Measurements from ENCODE around the gene GPR146.

The GPR146 gene

DNA sequence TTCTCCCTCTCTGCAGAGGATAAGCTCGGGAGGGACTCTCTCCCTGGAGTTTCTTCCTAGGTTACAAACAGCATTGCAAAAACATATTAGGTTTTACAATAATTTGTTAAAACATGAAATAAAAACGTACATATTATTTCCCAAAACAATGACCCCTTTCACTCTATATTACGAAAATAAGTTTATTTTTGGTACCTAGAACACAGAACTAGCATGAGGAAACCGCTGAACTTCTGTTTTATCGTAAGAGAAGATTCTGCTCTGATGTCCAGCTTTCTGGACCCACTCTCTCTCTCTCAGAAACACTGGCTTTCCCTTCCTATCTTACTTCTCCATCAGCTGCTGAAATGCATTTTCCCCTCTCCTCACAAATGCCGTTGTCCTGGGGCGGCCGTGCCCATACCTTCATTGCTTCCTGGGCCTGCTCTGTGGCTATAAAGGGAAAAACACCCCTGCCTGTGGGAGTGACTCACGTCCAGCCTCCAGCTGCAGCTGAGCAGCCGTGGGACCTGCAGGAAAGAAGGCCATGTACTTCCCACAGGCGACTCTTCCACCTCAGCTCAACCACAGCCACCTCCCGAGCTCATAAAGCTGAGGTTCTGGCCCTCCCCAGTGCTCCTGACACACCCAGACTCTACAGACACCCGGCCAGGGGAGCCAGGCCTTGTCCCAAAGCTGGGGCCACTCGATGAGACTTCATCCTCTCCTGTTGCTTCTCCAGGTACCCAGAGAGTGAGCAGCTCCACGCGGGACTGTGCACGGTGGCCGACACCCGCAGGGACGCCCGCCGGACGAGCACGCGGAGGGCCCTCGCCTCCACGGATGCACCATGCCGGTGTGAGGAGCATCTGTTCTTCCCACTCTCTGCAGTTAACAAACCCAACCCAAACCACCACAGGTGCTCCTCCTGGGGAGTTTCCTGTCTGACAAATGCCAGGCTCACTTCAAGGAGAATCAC, 46.6 kb downstream of the GPR146 start:
- in situ Hi-C loops (cut with MboI; ENCODE audit: low sequenced_read_pairs) = no loop called here

DNA sequence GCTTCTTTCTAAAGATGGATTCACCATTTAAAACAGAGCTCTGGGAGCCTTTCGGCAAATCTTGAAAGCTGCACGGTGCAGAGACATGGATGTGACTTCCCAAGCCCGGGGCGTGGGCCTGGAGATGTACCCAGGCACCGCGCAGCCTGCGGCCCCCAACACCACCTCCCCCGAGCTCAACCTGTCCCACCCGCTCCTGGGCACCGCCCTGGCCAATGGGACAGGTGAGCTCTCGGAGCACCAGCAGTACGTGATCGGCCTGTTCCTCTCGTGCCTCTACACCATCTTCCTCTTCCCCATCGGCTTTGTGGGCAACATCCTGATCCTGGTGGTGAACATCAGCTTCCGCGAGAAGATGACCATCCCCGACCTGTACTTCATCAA, 47.3 kb downstream of the GPR146 start:
- in situ Hi-C loops (cut with MboI; ENCODE audit: low sequenced_read_pairs) = no loop called here

DNA sequence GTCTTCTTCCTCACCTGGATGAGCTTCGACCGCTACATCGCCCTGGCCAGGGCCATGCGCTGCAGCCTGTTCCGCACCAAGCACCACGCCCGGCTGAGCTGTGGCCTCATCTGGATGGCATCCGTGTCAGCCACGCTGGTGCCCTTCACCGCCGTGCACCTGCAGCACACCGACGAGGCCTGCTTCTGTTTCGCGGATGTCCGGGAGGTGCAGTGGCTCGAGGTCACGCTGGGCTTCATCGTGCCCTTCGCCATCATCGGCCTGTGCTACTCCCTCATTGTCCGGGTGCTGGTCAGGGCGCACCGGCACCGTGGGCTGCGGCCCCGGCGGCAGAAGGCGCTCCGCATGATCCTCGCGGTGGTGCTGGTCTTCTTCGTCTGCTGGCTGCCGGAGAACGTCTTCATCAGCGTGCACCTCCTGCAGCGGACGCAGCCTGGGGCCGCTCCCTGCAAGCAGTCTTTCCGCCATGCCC, 47.9 kb downstream of the GPR146 start:
- in situ Hi-C loops (cut with MboI; ENCODE audit: low sequenced_read_pairs) = no loop called here

DNA sequence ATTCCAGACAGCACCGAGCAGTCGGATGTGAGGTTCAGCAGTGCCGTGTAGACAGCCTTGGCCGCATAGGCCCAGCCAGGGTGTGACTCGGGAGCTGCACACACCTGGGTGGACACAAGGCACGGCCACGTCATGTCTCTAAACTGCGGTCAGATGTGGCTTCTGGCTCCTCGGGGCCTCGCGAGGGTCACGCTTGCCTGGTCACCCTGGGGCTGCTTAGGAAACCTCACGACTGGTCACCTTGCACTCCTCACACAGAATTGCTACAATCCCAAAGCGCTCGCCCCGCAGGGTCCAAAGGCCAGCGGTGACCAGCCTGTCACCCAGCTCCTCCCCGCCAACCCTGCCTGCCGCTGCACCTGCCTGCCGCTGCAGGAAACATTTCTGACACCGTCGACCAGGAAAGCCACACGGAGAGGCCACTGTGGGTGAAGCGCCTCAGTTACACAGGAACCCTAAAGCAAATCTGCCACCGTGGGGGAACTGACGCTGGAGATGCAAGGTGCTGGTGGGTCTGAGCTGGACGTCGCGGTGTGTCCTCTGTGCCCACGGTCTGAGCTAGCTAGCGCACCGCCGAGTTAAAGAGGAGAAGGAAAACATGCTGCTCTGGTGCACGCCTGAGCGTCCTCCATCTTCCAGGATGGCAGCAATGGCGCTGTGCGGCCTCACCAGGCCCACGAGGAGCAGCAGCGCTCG, 48.6 kb downstream of the GPR146 start:
- in situ Hi-C loops (cut with MboI; ENCODE audit: low sequenced_read_pairs) = no loop called here

DNA sequence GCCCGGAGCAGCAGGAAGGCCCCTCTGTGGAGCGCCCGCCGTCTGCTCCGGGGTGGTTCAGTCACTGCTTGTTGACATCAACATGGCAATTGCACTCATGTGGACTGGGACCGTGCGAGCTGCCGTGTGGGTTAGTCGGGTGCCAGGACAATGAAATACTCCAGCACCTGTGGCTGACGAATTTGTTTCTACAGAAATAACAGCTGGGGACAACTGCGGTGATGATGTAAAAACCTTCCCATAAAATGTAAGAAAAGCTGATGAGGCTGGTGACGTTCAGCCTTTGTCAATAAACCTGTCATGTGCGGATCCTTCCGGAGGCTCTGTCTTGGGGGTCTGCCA, 49.1 kb downstream of the GPR146 start:
- in situ Hi-C loops (cut with MboI; ENCODE audit: low sequenced_read_pairs) = no loop called here

DNA sequence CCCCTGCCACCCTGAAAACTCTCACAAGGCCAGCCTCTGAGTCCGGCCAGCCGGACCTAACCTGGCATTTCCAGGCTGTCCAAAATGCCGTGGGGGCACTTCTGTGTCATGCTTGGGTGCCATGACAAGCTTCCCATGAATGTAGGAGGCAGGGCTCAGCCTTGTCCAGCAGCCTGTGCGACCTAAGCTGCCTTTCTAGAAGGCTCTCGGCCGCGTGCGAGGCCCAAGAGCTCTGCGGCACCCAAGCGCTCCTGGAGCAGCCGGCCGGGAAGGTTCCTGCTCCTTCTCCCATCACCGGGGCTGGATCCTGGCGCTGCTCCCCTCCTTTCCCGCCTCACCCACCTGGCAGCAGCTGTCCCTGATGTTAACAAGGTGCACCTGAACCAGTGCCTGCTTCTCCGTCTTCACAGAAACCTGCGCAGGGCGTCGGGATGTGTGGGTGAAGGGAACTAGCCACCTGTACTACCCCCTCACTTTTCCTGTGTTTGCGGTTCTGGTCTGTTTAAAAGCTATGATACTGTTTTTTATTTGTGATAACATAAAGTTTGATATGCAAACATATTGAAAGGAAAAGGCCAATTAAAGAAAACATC, 49.7 kb downstream of the GPR146 start:
- in situ Hi-C loops (cut with MboI; ENCODE audit: low sequenced_read_pairs) = no loop called here

DNA sequence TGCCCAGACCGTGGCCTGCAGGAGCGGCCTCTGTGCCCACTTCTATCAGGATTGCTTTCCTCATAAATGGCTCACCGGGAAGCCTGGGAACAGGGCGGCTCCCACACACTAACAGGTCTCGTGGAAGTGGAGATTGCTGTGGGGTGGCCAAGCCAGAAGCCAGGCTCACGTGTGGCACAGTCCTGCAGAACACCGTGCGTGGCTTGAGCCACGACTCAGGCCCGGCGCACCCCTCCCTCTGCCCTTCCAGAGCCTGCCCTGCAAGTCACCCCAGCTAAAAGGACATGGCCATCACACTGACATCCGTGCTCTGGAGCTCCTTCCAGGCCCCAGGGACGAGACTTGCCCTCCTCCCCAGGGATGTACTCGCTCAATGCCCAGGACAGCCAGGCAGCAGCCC, 50.5 kb downstream of the GPR146 start:
- in situ Hi-C loops (cut with MboI; ENCODE audit: low sequenced_read_pairs) = no loop called here

DNA sequence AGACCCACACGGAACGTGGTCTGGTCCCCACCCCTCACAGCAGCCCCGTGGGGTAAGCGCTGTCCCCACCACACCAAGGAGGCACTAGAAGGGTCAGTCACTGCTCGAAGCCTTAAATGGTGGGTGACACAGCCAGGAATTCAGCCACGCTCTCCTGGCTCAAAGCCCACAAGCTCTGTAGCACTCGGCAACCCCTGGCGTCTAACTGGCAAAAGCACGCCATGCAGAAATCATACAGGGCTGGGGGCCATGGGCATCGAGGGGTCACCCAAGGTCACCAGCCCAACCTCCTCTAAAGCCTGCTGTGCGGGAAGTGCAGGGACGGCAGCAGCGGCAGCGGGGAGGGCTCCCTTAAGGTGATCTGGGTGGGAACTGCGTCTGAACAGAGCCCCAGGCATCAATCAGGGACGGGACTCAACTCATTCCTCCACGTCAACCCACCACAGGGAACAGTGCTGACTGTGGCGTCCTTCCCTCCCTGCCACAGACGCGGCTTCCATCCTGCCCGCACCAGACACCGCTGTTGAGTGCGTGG, 51.3 kb downstream of the GPR146 start:
- in situ Hi-C loops (cut with MboI; ENCODE audit: low sequenced_read_pairs) = no loop called here

DNA sequence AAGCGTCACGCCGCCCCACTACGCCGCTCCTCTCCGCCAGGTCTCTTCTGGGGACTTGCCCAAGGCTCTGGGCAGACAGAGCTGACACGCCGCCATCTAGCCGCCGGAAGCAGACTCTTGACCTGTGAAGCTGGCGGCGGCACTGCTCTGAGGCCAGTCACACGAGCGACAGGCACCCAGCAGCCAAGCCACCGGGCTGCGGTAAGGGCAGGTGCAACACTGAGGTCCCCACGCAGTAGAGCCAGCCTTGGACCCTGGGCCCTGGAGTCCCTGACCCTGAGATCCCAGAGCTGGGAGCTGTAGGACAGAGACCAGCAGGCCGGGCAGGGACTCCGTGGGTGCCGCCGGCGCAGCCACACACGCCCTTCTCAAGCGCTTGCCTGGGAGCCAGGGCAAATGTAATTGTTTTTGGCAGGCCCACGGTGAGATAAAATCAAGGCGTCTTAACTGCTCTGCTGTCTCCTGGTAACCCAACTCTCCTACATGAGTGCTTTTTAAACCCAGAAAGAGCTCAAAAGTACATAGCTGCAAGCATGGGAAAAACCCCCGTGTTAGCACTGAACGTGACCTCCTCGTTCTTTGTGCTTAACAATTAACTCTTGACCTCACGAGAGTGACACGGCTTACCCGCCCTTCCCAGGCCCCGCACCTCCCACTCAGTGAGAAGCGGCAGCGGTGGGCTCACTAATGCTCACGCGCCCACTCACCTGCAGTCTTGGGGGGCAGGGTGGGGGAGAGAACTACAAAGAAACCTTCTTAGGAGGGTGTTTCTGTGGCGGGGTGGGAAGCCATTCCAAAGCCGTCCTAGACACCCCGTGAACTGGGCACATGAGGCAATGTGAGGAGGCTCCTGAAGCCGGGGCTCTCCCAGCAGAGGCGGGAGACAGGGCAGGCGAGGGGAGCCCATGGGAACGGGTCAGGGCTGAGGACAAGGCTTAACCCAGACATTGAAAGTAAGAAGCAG, 52.1 kb downstream of the GPR146 start:
- in situ Hi-C loops (cut with MboI; ENCODE audit: low sequenced_read_pairs) = no loop called here

DNA sequence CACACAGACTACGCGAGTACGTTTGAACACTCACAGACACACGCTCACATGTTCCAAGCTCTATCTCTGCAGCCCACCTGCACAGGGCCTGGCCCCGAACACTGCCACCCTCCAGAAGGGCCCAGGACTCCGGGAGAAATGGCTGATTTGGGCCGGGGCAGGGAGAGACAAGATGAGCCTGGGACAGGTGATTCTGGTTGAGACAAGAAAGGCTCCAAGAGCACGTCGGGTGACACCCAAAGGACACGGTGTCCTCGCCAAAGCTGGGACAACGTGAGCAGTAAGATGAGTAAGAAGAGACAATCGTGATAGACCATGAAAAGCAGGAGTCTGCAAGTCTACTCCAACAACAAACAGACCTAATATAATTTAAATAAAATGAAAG, 52.8 kb downstream of the GPR146 start:
- in situ Hi-C loops (cut with MboI; ENCODE audit: low sequenced_read_pairs) = no loop called here

DNA sequence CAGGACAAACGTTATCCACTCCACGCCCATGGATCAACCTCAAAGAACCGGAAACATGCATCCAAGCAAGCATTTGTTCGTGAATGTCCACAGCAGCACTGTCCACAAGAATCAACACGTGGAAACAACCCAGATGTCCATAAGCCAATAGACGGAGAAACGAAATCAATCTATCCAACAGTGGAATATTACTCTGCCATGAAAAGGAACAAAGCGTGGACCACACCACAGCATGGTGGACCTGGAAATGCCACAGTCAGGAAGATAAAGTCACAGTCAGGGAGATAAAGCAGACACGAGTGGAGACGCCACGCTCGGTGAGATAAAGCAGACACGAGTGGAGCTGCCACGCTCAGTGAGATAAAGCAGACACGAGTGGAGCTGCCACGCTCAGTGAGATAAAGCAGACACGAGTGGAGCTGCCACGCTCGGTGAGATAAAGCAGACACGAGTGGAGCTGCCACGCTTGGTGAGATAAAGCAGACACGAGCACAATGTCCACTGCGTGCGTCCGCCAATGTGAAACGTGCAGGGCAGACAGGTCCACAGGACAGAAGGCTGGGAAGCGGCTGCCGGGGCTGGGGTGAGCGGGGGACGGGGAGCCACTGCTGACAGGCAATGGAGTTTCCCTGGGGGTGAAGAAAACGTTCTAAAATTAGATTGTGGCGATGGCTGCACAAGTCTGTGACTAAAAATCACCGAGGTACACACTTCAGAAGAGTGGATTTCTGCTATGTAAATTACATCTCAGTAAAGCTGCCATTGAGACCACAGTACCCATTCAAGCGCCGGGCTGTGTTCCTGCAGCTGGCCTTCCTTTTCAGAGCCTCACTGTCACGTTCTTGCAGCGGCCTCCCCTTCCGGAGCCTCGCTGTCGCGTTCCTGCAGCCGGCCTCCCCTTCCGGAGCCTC, 54.2 kb downstream of the GPR146 start:
- in situ Hi-C loops (cut with MboI; ENCODE audit: low sequenced_read_pairs) = no loop called here

DNA sequence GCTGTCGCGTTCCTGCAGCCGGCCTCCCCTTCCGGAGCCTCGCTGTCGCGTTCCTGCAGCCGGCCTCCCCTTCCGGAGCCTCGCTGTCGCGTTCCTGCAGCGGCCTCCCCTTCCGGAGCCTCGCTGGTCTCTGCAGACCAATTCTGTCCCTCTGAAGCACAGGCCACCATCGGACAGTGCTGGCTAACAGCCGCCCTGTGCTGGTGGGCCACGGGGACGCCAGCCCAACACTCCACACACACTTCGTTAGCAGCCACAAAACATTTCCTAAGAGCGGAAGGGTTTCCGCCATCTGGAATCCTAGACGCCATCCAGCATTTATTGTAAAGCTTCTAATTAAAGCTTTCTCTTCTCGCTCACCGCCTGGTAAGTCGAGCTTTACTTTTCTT, 54.8 kb downstream of the GPR146 start:
- in situ Hi-C loops (cut with MboI; ENCODE audit: low sequenced_read_pairs) = no loop called here

DNA sequence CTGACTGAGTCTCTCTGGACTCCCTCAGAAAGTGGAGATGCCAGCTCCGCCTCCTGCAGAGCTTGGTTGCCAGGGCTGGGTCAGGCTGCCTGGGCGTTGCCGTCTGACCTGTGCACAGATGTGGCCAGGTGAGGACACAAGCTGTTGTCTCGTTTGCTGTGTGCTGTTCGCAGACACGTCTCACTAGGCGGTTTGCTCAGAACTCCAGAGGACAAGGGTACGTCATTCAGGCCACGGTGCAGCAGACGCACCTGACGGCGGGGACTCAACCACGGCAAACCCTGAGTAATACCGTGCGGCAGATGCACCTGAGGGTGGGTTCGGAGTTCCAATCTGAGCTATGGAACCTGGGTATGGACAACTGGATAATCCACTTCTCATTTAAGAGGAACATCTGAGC, 55.3 kb downstream of the GPR146 start:
- in situ Hi-C loops (cut with MboI; ENCODE audit: low sequenced_read_pairs) = no loop called here

DNA sequence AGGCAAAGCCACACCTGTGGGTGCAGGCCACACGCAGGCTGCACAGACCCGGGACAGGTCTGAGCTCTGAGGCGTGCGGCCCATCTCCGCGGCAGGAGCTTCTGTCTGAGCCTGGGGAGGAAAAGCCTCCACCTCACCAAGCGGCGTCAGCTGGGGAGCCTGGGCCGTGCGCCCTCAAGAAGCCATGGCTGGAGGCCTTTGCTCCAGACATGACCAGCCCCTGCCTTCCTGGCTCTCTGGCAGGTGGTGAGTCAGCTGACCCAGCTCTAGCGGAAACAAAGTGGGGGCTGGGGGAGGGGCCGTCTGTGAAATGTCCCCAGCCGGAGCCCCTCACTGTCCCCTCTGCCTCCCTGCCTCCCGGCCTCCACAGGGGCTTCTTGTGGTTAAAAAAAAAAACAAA, 56.0 kb downstream of the GPR146 start:
- in situ Hi-C loops (cut with MboI; ENCODE audit: low sequenced_read_pairs) = no loop called here

DNA sequence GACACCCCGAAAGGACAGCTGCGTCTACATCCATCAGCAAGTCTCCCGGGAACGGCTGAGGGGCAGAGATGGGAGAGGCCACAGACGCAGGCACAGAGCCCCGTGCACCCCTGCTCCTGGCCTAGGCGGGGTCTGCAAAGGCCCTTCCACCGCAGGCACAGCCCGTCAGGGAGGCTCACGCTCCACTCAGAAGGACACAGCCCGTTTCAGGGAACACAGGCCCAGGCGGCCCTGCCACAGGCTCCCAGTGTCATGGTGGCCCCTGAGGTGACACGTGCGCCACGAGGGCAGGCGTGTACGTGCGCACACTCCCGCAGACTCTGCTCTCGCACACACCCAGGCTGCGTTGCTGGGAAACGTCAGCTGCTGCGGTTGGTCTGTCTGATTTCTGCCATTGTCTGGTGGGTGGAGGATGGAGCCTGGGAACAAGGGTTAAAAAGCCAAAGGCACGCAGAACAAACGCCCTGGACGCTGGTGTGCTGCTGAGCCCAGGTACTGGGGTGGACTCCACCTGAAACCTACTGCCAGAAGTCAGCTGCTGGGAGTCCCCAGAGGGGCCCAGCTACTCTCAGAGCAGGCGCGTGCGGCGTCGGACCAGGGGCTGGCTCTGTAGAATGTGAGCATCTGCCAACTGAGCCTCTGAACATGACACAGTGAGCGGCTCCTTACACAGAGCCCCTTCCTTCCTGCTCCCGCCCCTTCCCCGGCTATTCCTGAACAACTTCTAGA, 56.7 kb downstream of the GPR146 start:
- in situ Hi-C loops (cut with MboI; ENCODE audit: low sequenced_read_pairs) = no loop called here

DNA sequence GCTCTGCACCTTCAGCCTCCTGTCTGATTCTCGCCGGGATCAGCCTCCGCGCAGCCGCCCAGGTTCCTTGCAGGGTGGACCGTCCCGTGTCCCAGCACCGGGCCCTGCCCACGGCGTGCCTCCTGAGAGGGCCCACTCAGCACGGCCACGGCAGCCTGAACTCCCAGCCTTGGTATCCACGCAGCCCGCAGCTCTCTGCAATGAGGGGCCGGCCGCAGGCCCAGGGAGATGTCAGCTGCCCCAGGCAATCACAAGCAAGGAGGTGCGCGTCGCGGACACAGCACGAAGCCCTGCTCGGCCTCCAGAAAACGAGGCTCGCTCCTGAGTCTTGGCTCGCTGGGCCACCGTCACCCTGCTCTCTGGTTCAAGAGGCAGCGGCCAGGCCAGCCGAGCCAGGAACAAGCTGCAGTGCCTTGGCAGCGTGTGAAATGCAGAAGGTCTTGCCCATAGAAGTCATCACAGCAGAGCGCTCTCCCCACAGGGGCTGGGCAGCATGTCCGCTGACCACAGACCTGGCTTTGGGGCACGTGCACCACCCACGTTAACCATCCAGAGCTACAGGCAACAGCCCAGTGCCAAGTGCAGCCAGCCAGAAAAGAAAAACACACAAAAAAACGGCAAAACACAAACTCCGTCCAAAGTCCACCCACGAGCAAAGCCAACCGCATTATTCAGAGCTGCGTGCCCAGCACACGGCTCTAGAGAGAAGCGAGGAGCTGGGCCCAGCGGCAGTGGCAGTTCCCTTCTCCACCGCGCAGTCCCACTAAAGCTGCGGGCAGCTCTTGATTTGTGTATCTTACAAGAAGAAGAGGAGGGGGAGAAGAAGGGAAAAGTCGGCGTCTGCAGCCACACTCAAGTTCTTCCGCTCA, 57.5 kb downstream of the GPR146 start:
- in situ Hi-C loops (cut with MboI; ENCODE audit: low sequenced_read_pairs) = no loop called here

DNA sequence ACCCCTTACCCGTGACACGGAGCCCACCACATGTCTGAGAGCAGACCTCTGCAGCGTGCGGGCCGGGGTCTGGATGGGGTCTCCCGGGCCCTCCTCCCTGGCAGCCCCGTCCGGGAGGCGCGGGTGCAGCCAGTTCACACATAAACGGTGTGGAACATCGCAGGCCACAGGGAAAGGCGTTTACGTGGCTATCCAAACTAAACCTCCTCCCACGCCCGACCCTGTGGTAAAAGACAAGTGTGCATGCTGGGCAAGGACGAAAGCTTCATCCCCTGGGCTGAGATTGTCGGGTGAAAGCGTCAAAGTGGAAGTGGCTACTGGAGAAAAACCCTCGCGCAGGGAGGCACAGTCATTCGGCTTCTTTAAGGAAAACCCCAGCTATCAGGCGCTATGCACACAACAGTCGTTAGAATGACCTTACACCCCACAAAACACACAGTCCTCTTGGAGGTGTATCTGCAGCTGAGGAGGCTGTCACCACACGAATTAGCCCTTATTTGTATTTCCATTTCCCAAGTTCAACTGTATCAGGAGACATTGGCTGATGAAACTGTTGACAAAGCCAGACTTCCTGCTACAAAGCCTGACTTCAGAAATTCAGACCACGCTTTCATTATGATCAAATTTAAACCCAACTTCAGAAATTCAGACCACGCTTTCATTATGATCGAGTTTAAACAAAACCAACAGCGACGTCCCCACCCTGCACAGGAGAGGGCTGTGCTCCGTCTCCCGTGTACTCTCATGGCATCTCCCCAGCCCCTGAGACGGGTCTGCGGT, 58.9 kb downstream of the GPR146 start:
- in situ Hi-C loops (cut with MboI; ENCODE audit: low sequenced_read_pairs) = no loop called here
